ENCODE results near the gene CMSS1.
A peak's percentile ranks its signal among the peaks of the same experiment; 100 is the strongest.

CMSS1 gene

GRCh38 chr3:99961756-99962515 is 144.3 kb downstream of the CMSS1 start:
- DNase-seq (ENCODE audit: low read depth): no peak
- no peak for TF ChIP-seq CTCF (conservative IDR thresholded peaks at IDR 0.05; ENCODE audit: control insufficient read depth, insufficient read depth, low read depth, low read length)
- H3K4me3 ChIP-seq (ENCODE audit: control insufficient read depth, low read depth, low read length): no peak overlapping the region

GRCh38 chr3:99962703-99963102 is 145.0 kb downstream of the CMSS1 start:
- no peak overlapping the region for H3K4me3 ChIP-seq (ENCODE audit: control insufficient read depth, low read depth, low read length)
- TF ChIP-seq CTCF (conservative IDR thresholded peaks at IDR 0.05; ENCODE audit: control insufficient read depth, insufficient read depth, low read depth, low read length): no peak
- peak; percentile 73 for DNase-seq (ENCODE audit: low read depth)

- H3K4me3 ChIP-seq (ENCODE audit: control insufficient read depth, low read depth, low read length): no peak overlapping the region
- TF ChIP-seq CTCF (conservative IDR thresholded peaks at IDR 0.05; ENCODE audit: control insufficient read depth, insufficient read depth, low read depth, low read length): no peak
- peak; percentile 78 for DNase-seq (ENCODE audit: low read depth)
These were observed 147.4 kb downstream of the CMSS1 start for GRCh38 chr3:99965077-99965476.

- DNase-seq (ENCODE audit: low read depth): no peak
- H3K4me3 ChIP-seq (ENCODE audit: control insufficient read depth, low read depth, low read length): no peak overlapping the region
- no peak for TF ChIP-seq CTCF (conservative IDR thresholded peaks at IDR 0.05; ENCODE audit: control insufficient read depth, insufficient read depth, low read depth, low read length)
These were observed 148.2 kb downstream of the CMSS1 start for GRCh38 chr3:99965681-99966408.

GRCh38 chr3:99966662-99967416 is 149.2 kb downstream of the CMSS1 start:
- H3K4me3 ChIP-seq (ENCODE audit: control insufficient read depth, low read depth, low read length): no peak overlapping the region
- no peak for TF ChIP-seq CTCF (conservative IDR thresholded peaks at IDR 0.05; ENCODE audit: control insufficient read depth, insufficient read depth, low read depth, low read length)
- DNase-seq (ENCODE audit: low read depth): peak; percentile 48

GRCh38 chr3:99967796-99968195 is 150.1 kb downstream of the CMSS1 start:
- peak; percentile 70 for DNase-seq (ENCODE audit: low read depth)
- H3K4me3 ChIP-seq (ENCODE audit: control insufficient read depth, low read depth, low read length): no peak overlapping the region
- TF ChIP-seq CTCF (conservative IDR thresholded peaks at IDR 0.05; ENCODE audit: control insufficient read depth, insufficient read depth, low read depth, low read length): no peak
